HG03045 (cell line): ENCODE measurements around the gene SLC24A1.

ENCODE experiments used
- ATAC-seq: cut with Tn5 transposase; IDR thresholded peaks from one replicate; pipeline ENCODE4 v1.9.1; 2021; ENCODE audit warnings: mild to moderate bottlenecking, moderate library complexity; ENCODE audit not compliant: unreplicated experiment

SLC24A1 gene

GRCh38 chr15:65651831-65652749, 30.4 kb downstream of the SLC24A1 start:
- no peak for ATAC-seq

- ATAC-seq: no peak
These were observed 31.6 kb downstream of the SLC24A1 start for GRCh38 chr15:65653341-65653740.

- ATAC-seq: no peak
These were observed 32.2 kb downstream of the SLC24A1 start for GRCh38 chr15:65653801-65654521.

GRCh38 chr15:65655026-65655425, 33.3 kb downstream of the SLC24A1 start:
- no peak for ATAC-seq

GRCh38 chr15:65655457-65655856, 33.7 kb downstream of the SLC24A1 start:
- ATAC-seq: no peak

GRCh38 chr15:65659502-65660052, 37.8 kb downstream of the SLC24A1 start:
- ATAC-seq: no peak

- no peak for ATAC-seq
These were observed 39.2 kb downstream of the SLC24A1 start for GRCh38 chr15:65660927-65661326.

GRCh38 chr15:65663521-65663920, 41.8 kb downstream of the SLC24A1 start:
- no peak for ATAC-seq

- ATAC-seq: no peak
These were observed 44.5 kb downstream of the SLC24A1 start for GRCh38 chr15:65666257-65666656.

- no peak for ATAC-seq
These were observed 53.8 kb downstream of the SLC24A1 start for GRCh38 chr15:65675551-65675950.

GRCh38 chr15:65676123-65676522, 54.4 kb downstream of the SLC24A1 start:
- no peak for ATAC-seq

GRCh38 chr15:65680544-65680943, 58.8 kb downstream of the SLC24A1 start:
- ATAC-seq: no peak

- no peak for ATAC-seq
These were observed 60.7 kb downstream of the SLC24A1 start for GRCh38 chr15:65682404-65682911.

GRCh38 chr15:65688462-65688861, 66.7 kb downstream of the SLC24A1 start:
- ATAC-seq: no peak

- no peak for ATAC-seq
These were observed 68.4 kb downstream of the SLC24A1 start for GRCh38 chr15:65690173-65690572.

GRCh38 chr15:65690778-65691177, 69.0 kb downstream of the SLC24A1 start:
- no peak for ATAC-seq

- ATAC-seq: no peak
These were observed 73.3 kb downstream of the SLC24A1 start for GRCh38 chr15:65695081-65695480.
